Nucleus accumbens (tissue), 56 donors: ENCODE measurements around the gene TRAIP.
"Not testable (repeated sequence)": the region's sequence is repeated elsewhere in the genome, so short reads cannot be mapped to it uniquely, and the experiment has no call there.

Experiments used
- DNase-seq, 56 donors: peaks; one replicate each; lab custom pipeline; 2025; lab: John Stamatoyannopoulos, UW

TRAIP gene

DNA sequence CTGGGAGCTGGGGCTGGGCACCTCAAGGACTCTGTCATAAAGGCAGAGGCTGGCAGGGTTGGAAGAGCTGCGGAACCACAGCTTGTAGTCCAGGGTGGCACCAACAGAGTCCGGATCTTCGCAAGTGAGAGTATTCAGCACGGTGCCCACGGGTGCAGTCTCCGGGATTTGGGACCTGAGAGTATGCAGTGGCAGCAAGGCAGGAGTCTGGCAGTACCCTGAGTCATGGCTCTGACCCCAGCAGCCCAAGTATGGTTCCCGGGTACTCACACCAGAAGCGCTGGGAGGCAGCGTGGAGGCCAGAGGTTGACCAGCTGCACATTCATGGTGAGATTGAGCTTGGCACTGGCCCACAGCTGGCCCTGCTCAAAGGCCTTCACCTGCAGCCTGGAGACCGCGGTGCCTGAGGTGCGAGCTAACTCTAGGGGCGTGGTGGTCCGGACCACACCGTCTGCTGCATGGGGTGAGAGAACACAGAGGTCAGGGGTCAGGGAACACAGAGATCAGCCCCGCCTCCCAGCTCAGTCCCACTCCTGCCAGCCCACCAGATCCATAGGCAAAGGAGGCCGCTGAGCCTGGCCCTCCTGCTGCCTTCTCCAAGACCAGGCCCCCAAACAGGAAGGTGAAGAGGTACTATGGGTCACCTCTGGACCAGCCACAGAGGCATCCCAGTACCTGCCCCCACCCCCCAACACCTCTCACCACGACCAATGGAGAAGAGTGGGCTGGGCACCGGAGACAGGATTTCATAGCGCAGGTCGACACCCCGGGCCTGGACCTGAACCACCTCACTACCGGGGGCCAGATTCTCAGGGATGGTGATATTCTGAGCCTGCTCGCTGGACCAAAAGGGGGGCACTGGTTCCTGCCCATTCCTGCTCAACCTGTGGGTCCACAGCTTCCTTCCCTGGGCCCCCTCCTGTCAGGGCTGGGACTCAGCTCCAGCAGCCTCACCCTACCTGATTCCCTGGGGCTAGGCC lies 61.1 kb downstream of the TRAIP start:
- no peak for DNase-seq

DNA sequence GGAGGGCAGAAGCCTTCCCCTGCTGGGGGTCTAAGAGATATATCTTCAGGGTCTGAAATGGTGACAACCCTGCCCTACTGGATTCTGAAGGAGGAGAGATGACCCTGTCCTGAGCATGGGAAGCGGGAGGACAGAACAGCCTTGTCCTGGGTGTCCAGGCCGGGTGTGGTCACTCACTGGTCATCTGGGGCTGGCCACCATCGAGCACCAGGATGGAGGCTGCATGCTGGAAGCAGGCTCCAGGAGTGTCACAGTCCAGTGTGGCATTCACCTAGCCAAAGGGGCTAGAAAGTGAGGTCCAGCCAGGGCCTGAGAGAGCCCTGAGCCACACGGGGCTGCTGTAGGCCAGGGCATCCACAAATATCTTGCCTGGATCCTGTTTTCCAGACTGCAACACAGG lies 61.9 kb downstream of the TRAIP start:
- no peak for DNase-seq

DNA sequence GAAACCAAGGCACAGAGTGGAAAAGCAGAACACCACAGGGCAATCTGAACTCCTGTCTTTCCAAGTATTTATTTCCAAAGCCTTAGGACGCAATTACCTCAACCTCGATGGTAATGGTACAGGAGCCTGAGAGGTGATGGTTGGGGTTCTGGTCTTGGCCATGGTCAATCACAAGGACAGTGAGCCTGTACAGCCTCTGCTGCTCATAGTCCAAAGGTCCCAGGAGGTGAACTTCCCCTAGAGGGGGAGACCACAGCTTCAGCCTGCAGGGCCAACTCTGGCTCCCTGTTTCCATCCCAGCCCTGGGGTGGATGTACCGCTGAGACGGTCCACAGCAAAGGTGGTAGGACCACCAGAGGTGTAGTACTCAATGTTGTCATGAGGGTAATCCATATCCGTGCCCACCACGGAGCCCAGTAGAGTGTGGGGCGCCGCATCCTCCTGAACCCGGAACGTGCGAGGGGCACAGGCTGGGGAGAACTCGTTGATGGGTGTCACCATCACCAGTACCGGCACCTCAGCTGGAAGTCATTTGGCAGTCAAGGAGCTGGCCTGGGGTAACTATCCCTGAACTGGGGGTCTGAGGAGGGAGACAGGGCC lies 62.8 kb downstream of the TRAIP start:
- no peak for DNase-seq

DNA sequence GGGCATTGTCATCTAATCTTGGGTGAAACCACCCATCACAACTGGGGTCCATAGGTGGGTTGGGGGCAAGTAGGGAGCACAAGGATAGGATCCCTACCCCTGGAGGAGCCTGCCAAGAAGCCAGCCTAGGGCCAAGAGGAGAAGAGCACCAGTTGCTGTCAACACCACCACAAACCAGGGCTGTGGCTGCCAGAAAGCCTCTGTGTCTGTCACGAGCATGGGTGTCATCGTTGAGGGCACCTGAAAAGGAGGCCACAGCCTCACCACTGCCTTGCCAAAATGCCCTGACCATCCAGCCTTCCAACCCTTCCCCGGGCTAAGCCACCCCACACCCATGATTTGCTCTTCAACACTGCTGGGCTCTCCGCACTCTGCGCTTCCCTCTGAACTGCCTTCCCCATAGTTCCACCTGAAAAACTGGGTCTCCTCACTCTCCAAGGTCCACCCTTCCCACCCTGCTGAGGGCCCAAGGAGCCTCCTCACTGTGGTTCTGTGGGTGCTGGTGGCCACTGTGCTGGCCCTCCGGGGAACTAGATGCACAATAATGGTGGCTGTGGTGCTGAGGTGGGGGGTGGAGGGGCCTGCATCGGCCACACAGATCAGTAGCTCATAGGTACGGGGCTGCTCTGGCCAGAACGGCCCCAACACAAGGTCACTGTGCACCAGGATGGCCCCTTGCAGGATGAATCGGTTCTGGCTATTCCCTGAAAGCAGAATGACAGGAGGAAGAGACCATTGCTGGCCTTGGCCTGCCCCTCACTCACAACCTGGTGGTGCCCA lies 63.8 kb downstream of the TRAIP start:
- no peak for DNase-seq

DNA sequence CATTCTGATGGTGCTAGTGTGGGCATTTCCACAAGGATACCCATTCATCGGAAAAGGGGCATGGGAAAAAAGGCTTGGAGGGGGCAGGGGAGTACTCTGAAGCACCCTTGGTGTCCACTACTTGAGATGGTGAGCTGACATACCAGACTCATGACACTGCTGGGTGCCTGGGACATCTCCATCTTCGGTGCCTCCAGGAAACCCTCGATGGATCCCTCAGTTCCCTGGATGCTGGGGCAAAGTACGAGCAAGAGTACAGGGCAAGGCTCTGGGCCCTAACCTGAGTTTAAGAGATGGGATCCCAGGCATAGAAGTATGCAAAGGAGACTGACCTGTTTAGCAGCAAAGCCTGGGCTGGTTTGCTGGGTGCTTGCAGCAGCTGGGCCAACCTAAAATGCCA lies 64.8 kb downstream of the TRAIP start:
- DNase-seq = no peak

DNA sequence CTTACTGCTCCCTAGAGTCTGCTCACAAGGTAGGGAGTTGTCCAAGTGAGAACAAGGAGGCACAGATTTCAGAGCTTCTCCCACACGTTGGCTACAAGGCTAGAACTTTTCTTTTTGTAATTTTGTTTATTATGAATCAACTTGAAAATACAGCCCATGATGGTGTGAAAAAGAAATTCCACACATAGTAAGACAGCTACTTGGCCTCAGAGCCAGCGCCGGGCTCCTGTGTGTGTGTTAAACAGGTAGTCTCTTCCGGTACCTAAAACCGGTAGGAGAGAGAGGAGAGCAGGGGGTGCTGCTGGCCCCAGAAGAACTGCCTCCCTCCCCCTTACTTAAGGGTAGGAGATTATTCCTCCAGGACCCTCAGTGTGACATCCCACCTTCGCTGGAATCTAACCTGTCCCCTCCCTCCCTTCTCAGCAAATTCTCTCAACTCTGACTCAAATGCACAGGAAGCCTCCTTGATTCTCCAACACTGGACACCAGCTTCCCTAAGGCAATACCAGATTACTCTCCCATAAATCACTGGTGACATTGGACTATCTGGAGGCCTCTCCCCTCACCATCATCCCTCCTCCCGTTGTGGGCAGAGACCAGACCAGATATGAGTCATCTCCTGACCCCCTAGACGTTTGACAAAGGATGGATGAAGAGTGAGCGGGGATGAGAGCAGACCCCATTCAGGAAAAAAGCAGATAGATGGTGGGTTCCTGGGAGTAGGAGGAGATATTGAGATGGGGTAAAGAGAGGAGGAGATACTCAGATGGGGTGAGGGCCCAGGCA lies 65.5 kb downstream of the TRAIP start:
- no peak for DNase-seq

DNA sequence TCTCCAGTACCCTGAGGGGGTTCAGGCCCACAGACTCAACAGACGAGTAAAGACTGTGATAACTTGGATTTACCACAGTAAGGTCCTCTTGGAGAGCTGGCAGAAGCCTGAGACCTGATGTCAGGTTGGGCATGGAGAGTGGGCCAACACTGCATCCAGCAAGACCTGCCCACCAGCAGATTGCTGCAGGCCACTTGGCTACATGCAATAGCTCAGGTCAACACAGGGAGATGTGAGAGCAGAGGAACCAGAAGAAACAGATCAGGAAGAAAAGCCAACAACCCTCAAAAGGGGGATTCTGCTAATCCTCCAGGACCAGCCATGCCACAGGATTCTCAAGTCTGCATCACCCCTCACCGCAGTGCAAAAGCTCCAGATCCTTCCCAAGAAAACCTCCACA lies 68.3 kb downstream of the TRAIP start:
- DNase-seq = no peak

DNA sequence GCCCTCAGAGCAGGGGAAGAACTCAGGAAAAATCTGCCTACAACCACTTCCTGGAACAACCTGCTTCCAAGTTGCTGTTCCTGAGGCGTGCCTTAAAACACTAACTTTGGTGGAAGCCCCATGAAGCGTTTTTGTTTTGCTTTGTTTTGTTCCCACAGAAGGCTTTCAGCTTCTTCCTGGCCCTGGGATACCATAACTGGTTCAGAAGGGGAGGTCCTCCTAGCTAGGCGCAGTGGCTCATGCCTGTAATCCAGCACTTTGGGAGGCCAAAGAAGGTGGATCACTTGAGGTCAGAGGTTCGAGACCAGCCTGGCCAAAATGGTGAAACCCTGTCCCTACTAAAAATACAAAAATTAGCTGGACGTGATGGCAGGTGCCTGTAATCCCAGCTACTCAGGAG lies 68.8 kb downstream of the TRAIP start:
- no peak for DNase-seq

DNA sequence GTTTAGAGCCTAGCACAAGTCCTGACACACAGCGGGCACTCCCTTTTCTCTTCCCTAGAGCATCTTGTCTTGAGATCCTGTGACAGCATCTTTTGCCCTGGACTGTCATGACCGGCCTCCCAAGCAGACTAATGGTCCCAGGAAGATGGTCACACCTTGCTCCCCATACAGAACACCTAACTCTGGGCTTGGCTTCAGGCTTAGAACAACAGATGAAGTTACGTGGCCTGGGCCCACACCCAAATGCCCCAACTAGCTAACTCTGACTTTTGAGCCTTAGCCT lies 69.2 kb downstream of the TRAIP start:
- no peak for DNase-seq

DNA sequence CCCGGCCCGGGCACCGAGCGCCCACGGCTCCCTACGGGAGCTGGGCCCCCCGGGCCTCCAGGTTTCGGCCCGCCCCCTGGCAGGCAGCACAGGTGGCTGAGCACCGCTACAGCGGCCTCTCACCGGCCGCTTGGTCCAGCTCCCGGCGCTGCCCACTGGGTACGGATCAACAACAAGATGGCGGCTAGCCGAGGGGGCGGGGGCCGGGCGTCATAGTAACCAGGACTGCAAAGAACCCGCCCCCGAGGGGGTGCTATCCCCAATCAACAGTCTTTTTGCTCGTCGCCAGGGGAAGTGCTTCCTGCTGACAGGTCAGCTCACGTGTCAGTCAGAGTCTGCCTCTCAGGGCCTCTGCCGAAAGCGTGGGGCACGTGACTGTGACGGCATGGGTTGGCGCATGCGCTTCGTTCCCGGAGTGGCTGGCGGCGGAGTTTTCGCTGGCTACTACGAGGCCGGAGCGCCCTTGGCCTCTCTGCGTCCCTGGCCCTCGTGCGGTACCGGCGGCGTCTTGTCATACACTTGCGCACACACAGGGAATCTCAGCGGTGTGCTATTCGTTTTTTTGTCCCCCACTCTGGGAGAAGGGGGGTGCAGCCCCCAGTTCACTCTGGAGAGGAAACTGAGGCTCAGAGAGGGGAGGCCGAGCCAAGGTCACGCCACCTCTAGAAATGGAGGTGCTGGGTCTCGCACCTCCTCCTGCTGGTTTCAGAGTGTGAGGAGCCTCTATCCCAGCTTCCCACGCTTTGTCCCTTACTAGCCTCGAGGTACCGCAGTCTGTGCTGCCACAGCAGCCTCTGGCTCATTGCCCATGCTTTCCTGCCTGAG lies 69.8 kb downstream of the TRAIP start, which contains the start of gene IP6K1:
Gene IP6K1 (minus strand): TSS at position 186 of the 825 bp plus-strand sequence. CDS start 38,502 bp downstream, outside the sequence.
- DNase-seq = peak; percentile 94 to 100 (median 100)

DNA sequence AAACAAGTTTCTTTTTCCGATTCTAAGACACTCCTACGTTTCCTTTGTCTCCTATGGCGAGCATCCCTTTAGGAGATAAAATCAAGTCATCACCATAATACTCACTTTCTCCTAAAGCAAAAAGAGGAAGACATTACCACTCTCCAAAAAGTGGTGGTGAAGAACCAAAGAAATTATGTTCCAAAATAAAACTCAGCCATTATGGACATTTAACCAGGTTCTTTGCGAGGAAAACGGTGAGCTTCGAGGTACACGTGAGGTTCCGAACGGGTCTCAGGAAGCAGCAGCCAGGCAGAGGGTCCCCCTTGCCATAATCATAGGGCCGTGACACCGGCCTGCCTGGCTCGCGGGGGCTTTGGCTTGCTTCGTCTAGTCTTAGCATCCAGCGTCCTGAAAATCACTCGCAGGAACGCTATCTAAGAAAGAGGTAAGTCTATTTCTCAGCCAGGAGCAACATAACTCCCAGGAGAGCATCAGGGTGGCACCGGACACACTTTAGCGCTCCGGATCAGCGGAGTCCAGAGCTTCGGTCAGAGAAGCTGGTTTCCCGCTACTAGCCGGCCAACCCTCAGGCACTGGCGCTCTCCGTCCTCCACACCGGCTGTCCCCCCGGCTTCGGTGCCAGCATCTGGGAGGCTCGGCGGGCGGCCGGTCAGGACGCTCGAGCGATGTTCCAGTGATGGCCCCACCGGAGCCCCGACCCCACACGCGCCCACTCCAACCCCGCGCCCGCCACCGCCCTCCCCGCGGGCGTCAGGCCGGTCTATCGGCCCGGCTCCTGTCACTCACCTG lies 70.6 kb downstream of the TRAIP start:
- DNase-seq = peak in 9 of 56 donors; percentile 40 to 81 (median 48)

DNA sequence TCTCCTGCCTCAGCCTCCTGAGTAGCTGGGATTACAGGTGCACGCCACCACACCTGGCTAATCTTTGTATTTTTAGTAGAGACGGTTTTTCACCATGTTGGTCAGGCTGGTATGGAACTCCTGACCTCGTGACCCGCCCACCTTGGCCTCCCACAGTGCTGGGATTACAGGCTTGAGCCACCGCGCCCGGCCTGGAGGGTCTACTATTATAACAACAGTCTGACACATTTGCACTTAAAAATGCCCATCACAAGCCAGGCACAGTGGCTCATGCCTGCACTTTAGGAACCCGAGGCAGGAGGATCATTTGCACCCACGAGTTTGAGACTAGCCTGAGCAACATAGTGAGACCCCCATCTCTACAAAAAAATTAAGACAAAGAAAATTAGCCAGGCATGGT lies 74.1 kb downstream of the TRAIP start:
- not testable (repeated sequence) for DNase-seq

DNA sequence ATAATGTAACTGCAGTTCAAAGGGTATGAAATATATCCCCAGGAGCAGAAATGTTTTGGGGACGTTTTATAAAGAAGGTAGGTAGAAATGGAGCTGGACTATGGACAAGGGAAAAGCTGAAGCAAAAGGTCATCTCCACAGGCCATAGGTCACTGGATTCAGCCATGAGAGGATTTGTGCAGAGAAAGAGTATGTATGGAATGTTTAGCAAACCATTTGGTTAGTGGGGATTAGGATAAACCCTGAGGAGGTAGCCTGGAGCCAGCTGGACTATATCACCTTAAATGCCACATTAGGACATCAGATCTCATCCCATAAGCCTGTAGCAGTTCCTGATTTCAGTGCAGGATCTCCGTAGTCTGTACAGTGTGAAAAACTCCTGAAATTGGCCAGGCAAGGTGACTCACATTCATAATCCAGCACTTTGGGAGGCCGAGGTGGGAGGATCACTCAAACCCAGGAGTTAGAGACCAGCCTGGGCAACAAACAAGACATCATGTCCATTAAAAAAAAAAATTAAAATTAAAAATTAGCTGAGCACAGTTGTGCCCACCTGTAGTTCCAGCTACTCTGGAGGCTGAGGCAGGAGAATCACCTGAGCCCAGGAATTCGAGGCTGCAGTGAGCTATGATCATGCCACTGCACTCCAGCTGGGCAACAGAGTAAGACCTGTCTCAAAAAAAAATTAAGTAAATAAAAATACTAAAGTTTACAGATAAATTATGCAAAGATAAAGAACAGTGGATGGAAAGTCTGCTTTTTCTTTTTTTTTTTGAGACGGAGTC lies 74.8 kb downstream of the TRAIP start:
- DNase-seq = no peak

DNA sequence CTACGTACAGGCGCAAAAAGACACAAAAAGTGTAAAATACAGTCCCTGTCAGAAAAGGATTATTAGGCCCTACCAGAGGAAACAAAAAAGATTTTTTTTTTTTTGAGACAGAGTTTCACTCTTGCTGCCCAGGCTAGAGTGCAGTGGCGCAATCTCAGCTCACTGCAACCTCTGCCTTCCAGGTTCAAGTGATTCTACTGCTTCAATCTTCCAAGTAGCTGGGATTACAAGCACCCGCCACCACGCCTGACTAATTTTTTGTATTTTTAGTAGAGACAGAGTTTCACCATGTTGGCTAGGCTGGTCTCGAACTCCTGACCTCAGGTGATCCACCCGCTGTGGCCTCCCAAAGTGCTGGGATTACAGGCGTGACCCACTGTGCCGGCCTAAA lies 75.4 kb downstream of the TRAIP start:
- not testable (repeated sequence) for DNase-seq

DNA sequence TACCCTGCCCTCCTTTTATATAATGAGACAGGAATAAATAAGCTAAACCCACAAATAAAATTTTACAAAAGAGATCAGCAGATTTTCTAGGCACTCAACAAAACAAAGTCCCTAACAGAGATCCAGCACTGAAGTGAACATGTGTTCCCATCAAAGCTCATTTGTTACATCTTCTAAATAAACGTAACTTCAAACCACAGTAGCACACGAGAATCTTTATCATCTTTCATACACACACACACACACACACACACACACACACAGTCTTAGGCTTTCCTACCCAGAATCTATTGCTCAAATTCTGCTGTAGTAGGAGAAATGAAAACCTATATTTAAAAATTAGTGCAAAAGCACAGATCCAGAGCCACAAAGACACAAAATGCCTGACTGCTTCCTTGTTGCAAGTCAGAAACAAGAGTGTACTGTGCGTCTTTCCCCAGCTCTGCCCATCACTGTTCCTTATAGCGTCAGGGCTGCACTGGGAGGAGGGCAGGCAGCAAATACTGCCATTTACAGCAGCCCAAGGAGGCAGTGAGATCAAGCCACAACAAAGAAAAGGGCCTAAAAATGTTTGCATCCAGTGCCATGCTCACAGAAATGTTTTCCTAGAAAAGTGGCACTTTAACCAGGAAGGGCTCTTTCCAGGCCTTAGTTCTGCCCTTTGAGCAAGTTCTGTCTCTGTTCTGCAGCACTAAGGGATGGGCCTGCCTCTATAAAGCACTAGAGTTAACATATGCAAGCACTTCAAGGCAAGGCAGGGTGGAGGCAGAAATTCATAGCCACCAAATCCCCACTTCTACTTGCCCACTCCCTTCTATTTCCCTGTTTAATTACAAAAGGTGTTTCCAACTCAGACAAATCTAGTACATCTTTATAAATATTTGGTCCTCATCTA lies 76.0 kb downstream of the TRAIP start:
- peak in 1 of 56 donors; percentile 10 for DNase-seq

DNA sequence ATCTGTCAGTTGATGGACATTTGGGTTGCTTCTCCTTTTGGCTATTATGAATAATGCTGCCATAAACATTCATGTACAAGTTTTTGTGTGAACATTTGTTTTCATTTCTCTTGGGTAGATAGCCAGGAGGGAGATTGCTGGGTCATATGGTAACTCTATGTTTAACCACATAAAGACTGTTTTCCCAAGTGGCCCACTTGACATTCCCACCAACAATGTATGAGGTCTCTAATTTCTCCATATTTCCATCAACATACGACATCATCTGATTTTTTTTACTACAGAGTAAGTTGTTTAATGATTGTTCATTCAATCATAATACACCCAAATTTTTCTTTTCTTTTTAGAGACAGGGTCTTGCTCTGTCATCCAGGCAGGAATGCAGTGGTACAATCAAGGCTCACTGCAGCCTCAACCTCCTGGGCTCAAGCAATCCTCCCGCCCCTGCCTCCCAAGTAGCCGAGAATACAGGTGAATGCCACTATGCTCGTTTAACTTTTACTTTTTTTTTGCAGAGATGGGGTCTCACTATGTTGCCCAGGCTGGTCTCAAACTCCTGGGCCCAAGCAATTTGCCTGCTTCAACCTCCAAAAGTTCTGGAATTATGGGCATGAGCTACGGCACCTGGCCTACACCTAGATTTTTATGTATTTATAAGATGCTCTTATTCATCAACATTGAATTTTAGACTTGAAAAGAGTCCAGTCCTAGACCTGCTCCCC lies 76.8 kb downstream of the TRAIP start:
- no peak for DNase-seq
